Progenitor cell of endocrine pancreas (in vitro differentiated cells): ENCODE data around the gene TDO2. TPM values are rescaled to one million over a fixed set of nuclear protein-coding genes. Genes with fewer than 3 reads are reported as not detected.
A peak's percentile ranks its signal among the peaks of the same experiment; 100 is the strongest.

Experiments
- DNase-seq: peaks from one replicate; pipeline ENCODE4 v3.0.0; 2021; ENCODE audit warnings: low spot score; ENCODE audit not compliant: unreplicated experiment
- H3K27ac Mint-ChIP-seq: 2 replicates; pipeline ENCODE4 v1.8.0; 2021; ENCODE audit warnings: mild to moderate bottlenecking, moderate library complexity, mixed read lengths
- H3K27me3 Mint-ChIP-seq: 2 replicates; pipeline ENCODE4 v1.8.0; 2021; ENCODE audit warnings: mixed read lengths
- H3K36me3 Mint-ChIP-seq: 2 replicates; pipeline ENCODE4 v1.8.0; 2022; ENCODE audit warnings: mixed read lengths; ENCODE audit not compliant: insufficient read depth
- H3K4me1 Mint-ChIP-seq: 2 replicates; pipeline ENCODE4 v1.8.0; 2021; ENCODE audit warnings: low read depth, mixed read lengths
- H3K4me3 Mint-ChIP-seq: 2 replicates; pipeline ENCODE4 v1.8.0; 2021; ENCODE audit warnings: low read depth, mild to moderate bottlenecking, moderate library complexity, mixed read lengths
- H3K9me3 Mint-ChIP-seq: 2 replicates; pipeline ENCODE4 v1.8.0; 2021; ENCODE audit warnings: low read depth, mixed read lengths
- total RNA-seq: library from RNA; stranded (reverse); gene quantifications from 2 replicates; pipeline ENCODE4 v1.2.1, GENCODE V29; 2021
- TF ChIP-seq, protein P1 (sequence below): fragments of 200-600 bp; sonication (generic); IDR thresholded peaks from one replicate; pipeline ENCODE4 v1.5.0; 2021; ENCODE audit warnings: antibody characterized with exemption, mild to moderate bottlenecking; ENCODE audit not compliant: unreplicated experiment

Gene TDO2
- total RNA-seq, 1 donor from 2014 or later, result 0.46 TPM

DNA sequence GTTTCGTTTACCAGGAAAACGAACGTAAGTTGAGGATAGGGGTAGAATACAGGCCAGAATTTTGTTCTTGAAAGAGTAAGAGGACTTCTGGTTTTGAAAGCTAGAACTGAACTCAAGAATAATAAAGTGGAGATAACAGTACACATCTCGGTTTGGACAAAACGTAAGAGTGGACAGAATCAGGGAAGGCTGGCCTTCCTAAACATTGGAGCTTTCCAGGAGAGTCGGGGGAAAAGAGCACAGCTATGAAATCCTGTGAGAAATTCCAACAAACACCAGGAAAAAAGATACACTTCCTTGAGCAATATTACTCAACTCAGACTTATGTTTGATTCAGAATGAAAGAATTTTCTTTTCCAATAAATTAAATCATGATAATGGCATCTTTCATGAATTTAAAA, 49.0 kb downstream of the TDO2 start:
- no peak for DNase-seq
- H3K4me3 Mint-ChIP-seq, result no peak overlapping the region
- no peak overlapping the region for H3K27ac Mint-ChIP-seq
- no peaks in the 10 kb centered on the region for H3K36me3 Mint-ChIP-seq
- TF ChIP-seq, protein P1, sequence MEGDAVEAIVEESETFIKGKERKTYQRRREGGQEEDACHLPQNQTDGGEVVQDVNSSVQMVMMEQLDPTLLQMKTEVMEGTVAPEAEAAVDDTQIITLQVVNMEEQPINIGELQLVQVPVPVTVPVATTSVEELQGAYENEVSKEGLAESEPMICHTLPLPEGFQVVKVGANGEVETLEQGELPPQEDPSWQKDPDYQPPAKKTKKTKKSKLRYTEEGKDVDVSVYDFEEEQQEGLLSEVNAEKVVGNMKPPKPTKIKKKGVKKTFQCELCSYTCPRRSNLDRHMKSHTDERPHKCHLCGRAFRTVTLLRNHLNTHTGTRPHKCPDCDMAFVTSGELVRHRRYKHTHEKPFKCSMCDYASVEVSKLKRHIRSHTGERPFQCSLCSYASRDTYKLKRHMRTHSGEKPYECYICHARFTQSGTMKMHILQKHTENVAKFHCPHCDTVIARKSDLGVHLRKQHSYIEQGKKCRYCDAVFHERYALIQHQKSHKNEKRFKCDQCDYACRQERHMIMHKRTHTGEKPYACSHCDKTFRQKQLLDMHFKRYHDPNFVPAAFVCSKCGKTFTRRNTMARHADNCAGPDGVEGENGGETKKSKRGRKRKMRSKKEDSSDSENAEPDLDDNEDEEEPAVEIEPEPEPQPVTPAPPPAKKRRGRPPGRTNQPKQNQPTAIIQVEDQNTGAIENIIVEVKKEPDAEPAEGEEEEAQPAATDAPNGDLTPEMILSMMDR, result no peak
- peaks cover 2% of the 10 kb centered on the region for H3K9me3 Mint-ChIP-seq
- H3K4me1 Mint-ChIP-seq, result peaks cover 7% of the 10 kb centered on the region
- H3K27me3 Mint-ChIP-seq, result no peaks in the 10 kb centered on the region

DNA sequence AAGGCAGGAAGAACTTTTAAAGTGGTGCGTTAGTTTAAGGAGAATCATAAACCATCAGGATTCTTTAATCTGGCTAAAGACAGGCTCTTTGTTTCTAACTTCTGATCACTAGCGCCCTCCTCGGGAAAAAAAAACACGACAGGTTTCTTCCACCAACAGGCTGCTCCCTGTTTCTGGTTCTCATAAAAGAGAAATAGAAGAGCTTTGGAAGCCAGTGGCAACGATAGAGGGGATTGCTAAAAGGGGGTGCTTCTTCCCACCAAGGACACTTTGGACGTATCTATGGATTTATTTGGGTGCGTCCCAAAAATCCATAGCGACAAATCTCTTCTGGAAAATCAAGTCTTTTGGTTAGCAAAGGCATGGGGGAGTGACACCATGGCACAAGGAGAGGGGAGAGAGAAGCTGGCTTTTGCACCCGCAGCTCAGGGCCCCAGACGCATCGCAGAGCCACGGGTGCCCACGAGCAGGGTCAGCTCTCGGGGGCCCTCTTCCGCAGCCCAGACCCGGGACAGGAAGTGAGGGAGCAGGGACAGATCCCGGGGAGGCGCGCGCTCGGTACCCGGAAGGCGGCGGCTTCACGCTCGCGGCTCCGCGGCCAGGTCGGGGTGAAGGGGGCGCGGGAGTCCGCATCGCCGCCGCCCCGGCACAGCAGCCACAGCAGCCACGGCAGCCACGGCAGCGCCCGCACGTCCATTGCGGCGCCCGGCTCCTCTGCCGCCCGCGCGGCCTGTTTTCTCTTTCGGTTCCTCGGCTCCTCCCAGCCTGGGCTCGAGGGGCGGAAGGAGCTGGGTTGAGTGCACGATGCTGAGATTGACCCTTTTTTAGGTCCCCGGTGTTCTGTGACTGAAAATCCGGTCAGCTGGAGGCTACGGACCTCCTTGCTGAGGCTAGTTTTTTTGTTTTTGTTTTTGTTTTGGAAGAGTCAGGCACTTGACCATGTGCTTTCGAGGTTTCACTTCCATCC, 49.9 kb downstream of the TDO2 start, which contains the start of gene CTSO:
Gene CTSO, minus strand, starts transcription at position 716 of the 967 bp plus-strand sequence. Its CDS starts 19 bp downstream, at position 697.
- Mint-ChIP-seq H3K27ac (peak within 1 kb of the TSS; percentile 98), H3K4me3 (peak within 1 kb of the TSS; percentile 88), H3K36me3 (no peaks in the 10 kb centered on the region), H3K9me3 (peaks cover 4% of the 10 kb centered on the region), H3K4me1 (peaks cover 7% of the 10 kb centered on the region), H3K27me3 (no peaks in the 10 kb centered on the region)
- TF ChIP-seq, protein P1, result peak; percentile 55
- peak; percentile 23 for DNase-seq

DNA sequence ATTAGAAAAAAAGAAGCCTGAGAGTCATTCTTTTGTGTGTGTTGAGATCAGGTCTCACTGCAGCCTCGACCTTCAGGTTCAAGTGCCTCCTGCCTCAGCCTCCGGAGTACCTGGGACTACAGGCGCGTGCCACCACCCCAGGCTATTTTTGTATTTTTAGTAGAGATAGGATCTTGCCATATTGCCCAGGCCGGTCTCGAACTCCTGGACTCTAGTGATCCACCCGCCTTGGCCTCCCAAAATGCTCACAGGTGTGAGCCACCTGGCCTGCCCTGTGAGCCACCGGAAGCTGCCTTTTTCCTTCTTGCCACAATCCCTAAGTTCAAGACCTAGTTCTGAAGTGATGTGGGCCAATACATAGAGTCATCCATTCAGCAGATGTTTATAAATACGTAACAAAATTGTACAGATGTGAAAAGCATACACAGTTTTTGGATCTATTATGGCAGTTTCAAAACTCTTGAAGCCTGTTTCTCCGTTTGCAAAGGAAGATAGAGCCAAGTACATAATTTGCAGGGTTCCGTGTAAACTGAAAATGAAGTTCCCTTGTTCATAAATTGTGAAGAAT, 50.7 kb downstream of the TDO2 start:
- H3K36me3 Mint-ChIP-seq, result no peaks in the 10 kb centered on the region

DNA sequence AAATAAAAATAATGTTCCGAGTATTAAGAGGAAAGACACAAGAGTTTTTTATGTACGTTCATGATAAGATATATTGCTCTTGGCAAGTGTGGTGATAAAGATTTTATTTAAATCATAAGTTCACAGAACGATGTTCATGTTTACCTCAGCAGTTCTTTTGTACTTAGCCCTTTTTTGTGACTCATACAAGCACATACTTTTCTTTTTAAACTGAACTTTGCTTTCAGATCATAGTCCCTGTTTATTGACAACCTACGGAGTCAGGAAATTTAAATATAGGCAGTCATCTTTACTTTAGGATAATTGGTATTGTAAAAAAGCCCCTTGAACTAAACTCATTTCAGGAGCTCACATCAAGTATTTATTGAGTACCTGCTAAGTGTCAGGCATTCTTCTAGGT, 51.4 kb downstream of the TDO2 start:
- DNase-seq, result no peak
- Mint-ChIP-seq H3K4me1 (peaks cover 7% of the 10 kb centered on the region), H3K27ac (no peak overlapping the region), H3K36me3 (no peaks in the 10 kb centered on the region), H3K9me3 (peaks cover 4% of the 10 kb centered on the region), H3K4me3 (no peak overlapping the region), H3K27me3 (no peaks in the 10 kb centered on the region)
- TF ChIP-seq, protein P1, result no peak

More for the DNA sequence above, 50.7 kb downstream of the TDO2 start:
- Mint-ChIP-seq H3K27me3 (no peaks in the 10 kb centered on the region), H3K4me3 (peak overlapping the region; percentile 88), H3K4me1 (peaks cover 7% of the 10 kb centered on the region), H3K27ac (peak overlapping the region; percentile 93), H3K9me3 (peaks cover 4% of the 10 kb centered on the region)
- TF ChIP-seq, protein P1, result no peak
- DNase-seq, result no peak

DNA sequence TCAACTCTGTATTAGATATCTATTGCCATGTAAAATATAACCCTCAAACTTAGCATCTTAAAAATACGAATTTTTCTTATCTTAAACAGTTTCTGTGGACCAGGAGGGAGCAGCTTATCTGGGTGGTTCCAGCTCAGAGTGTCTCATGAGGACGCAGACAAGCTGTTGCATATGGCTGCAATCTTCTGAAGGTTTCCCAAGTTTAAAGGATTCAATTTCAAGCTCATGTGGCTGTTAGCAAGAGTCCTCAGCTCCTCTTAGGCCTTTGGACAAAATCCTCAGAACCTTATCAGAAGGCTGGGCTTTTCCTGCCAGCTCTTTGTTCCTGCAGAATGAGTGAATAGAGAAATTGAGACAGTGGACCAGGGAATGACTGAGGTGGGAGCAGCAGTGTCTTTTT, 53.0 kb downstream of the TDO2 start:
- H3K27me3 Mint-ChIP-seq, result no peaks in the 10 kb centered on the region

More for the DNA sequence above, 53.0 kb downstream of the TDO2 start:
- Mint-ChIP-seq H3K9me3 (peaks cover 4% of the 10 kb centered on the region), H3K36me3 (no peaks in the 10 kb centered on the region), H3K27ac (no peak overlapping the region), H3K4me3 (no peak overlapping the region), H3K4me1 (peaks cover 7% of the 10 kb centered on the region)
- TF ChIP-seq, protein P1, result no peak
- DNase-seq, result no peak
